HAP-1 (cell line): ENCODE measurements around the gene OLFML1.

Experiments
- DNase-seq, 2 experiments: peaks; one replicate each; pipeline ENCODE4 v3.0.0-alpha.2; 2016 to 2020; ENCODE audit warnings: low spot score in 2 of 2
- H3K27me3 ChIP-seq: fragments of 250-450 bp; sonication (Bioruptor Pico); 2 replicates; pipeline ENCODE4 v1.5.1; 2020; ENCODE audit warnings: low read depth, mild to moderate bottlenecking, moderate library complexity
- H3K36me3 ChIP-seq: fragments of 250-450 bp; sonication (Bioruptor Pico); replicated peaks from 2 replicates; pipeline ENCODE4 v1.5.1; 2020; ENCODE audit warnings: mild to moderate bottlenecking
- H3K4me1 ChIP-seq: fragments of 250-450 bp; sonication (Bioruptor Pico); 2 replicates; pipeline ENCODE4 v1.5.1; 2020; ENCODE audit warnings: mild to moderate bottlenecking
- H3K4me3 ChIP-seq: fragments of 250-450 bp; sonication (Bioruptor Pico); 2 replicates; pipeline ENCODE4 v1.5.1; 2020; ENCODE audit warnings: mild to moderate bottlenecking, moderate library complexity
- H3K9me3 ChIP-seq: fragments of 250-450 bp; sonication (Bioruptor Pico); 2 replicates; pipeline ENCODE4 v1.5.1; 2020; ENCODE audit warnings: mild to moderate bottlenecking, moderate library complexity
- in situ Hi-C: fragments of 300-500 bp; cut with MboI; formaldehyde crosslinking; loops from 3 replicates; pipeline ENCODE4 v1.14.3; 2020; ENCODE audit warnings: low sequenced_read_pairs, inconsistent platforms, mixed read lengths

The OLFML1 gene

GRCh38 chr11:7558046-7558445, 72.7 kb downstream of the OLFML1 start:
- Histone ChIP-seq H3K9me3 (no peaks in the 10 kb centered on the region), H3K4me1 (no peaks in the 10 kb centered on the region), H3K36me3 (no peaks in the 10 kb centered on the region), H3K4me3 (no peak overlapping the region), H3K27me3 (no peaks in the 10 kb centered on the region)
- in situ Hi-C loops = no loop called here
- no peak for DNase-seq

DNA sequence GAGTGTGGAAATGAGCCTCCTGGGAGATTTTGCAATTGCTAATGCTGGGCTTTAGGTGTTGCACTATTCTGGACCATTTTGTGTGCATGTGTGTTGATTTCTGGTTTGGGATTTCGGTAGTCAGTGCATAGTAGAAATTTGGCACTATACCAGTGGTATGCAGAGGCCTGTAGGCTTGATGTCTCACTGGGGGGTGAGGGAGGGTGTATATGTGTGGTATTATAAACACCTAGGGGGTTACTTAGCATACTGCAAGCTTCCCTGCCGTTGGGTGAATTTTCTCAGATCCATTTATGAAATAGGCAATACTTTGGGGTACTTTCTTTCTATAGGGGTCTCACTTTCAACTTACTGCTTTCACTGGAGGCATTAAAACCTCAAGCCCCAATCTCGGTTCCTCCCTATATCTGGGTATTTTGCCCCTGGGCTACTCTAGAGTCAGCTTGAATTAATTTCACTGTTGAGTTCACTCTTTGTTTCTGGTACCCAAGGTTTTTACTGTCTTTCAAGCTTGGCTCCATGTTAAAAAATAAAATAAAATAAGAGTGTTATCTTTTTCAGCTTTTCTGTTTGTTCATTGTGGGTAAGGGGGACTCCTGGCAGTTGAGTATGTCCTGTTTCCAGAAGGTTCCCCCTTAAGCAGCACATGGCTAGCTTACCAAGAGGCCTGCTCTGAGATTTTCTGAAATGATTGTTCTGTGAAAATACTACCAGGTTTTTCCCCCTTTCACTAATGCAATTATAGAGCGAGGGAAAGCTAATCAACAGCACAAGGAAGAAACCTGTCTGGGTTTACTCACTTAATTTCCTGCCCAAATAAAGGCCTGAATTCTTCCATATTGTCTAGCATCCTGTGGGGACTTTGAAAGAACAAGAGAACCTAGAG, 74.3 kb downstream of the OLFML1 start:
- no peaks in the 10 kb centered on the region for H3K9me3 ChIP-seq
- no peaks in the 10 kb centered on the region for H3K27me3 ChIP-seq
- no peaks in the 10 kb centered on the region for H3K36me3 ChIP-seq
- H3K4me3 ChIP-seq = no peak overlapping the region
- no peak for DNase-seq
- H3K4me1 ChIP-seq = no peaks in the 10 kb centered on the region
- in situ Hi-C loops = no loop called here
